ENCODE measurements around the gene SLC5A5.

DNA sequence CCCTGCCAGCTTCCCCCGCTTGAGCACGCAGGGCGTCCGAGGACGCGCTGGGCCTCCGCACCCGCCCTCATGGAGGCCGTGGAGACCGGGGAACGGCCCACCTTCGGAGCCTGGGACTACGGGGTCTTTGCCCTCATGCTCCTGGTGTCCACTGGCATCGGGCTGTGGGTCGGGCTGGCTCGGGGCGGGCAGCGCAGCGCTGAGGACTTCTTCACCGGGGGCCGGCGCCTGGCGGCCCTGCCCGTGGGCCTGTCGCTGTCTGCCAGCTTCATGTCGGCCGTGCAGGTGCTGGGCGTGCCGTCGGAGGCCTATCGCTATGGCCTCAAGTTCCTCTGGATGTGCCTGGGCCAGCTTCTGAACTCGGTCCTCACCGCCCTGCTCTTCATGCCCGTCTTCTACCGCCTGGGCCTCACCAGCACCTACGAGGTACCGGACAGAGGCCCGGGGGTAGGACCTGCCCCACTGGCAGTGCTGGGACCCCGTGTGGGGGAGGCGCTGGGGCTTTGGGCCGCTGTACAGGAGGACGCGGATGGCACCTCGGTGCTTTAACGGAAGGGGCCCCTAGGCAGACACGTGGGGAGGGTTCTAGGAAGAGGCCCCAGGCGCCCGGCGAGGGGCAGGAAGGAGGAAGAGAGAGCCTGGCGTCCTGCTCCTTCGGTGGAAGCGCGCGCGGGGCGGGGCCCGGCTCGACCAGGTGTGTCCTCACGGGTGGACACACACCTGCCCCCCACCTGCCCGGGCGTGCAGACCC lies 681 bp downstream of the SLC5A5 start:
- TF ChIP-seq, protein P1, sequence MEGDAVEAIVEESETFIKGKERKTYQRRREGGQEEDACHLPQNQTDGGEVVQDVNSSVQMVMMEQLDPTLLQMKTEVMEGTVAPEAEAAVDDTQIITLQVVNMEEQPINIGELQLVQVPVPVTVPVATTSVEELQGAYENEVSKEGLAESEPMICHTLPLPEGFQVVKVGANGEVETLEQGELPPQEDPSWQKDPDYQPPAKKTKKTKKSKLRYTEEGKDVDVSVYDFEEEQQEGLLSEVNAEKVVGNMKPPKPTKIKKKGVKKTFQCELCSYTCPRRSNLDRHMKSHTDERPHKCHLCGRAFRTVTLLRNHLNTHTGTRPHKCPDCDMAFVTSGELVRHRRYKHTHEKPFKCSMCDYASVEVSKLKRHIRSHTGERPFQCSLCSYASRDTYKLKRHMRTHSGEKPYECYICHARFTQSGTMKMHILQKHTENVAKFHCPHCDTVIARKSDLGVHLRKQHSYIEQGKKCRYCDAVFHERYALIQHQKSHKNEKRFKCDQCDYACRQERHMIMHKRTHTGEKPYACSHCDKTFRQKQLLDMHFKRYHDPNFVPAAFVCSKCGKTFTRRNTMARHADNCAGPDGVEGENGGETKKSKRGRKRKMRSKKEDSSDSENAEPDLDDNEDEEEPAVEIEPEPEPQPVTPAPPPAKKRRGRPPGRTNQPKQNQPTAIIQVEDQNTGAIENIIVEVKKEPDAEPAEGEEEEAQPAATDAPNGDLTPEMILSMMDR (IDR thresholded peaks at IDR 0.05) = no peak
- no peak for TF ChIP-seq POLR2A (IDR thresholded peaks at IDR 0.05)

All from testis (tissue), 2 donors.